Adrenal gland (tissue), 12 donors: ENCODE measurements around the gene NEDD9. TPM values are rescaled to one million over a fixed set of nuclear protein-coding genes. Genes with fewer than 3 reads are reported as not detected.

Source experiments
- DNase-seq, 7 donors: peaks; one replicate each; pipeline ENCODE4 v3.0.0-alpha.2; 2019 to 2020
- H3K27ac ChIP-seq, 5 donors: fragments of 200-600 bp; sonication (generic) in 4 of 5; 1 replicate in 3 of 5; 2 replicates in 2 of 5; pipeline versions ENCODE4 v1.5.1 to v1.8.0; 2016 to 2020; ENCODE audit warnings: mild to moderate bottlenecking in 1 of 5
- H3K27me3 ChIP-seq: fragments of 200-600 bp; 2 replicates; pipeline ENCODE4 v1.8.0; 2021
- H3K36me3 ChIP-seq, 2 donors: fragments of 200-600 bp; replicated peaks in 1 of 2; 1 replicate in 1 of 2; 2 replicates in 1 of 2; pipeline versions ENCODE4 v1.5.1 to v1.8.0; 2018 to 2022
- H3K4me1 ChIP-seq, 2 donors: fragments of 200-600 bp; replicated peaks in 1 of 2; 1 replicate in 1 of 2; 2 replicates in 1 of 2; pipeline versions ENCODE4 v1.5.1 to v1.8.0; 2018 to 2021
- H3K4me3 ChIP-seq, 4 donors: fragments of 200-600 bp; sonication (generic) in 3 of 4; one replicate each; pipeline ENCODE4 v1.5.1; 2016 to 2018
- H3K9me3 ChIP-seq, 3 donors: fragments of 200-600 bp; sonication (generic) in 1 of 3; replicated peaks in 1 of 3; 1 replicate in 2 of 3; 2 replicates in 1 of 3; pipeline versions ENCODE4 v1.5.1 to v1.8.0; 2016 to 2021
- POLR2A ChIP-seq, 2 donors: fragments of 450-650 bp; IDR thresholded peaks; one replicate each; pipeline ENCODE4 v1.6.1; 2017; ENCODE audit warnings: antibody characterized with exemption in 2 of 2, mild to moderate bottlenecking in 2 of 2, moderate library complexity in 1 of 2
- WGBS, 4 donors: extraction: QIAGEN DNeasy Blood & Tissue Kit in 2 of 4; methylation state at CpG; one replicate each; pipeline versions ENCODE4 v1.1.5 to v1.1.7; 2013 to 2017; 5-methylcytosine and 5-hydroxymethylcytosine counted together
- intact Hi-C, 2 donors: fragments of 100-400 bp; cut with DNase I; formaldehyde crosslinking; loops; one replicate each; pipeline versions ENCODE4 v1.14.1 to v1.15.0; 2022 to 2023
- polyA plus RNA-seq, 3 donors: library from polyadenylated mRNA; stranded (reverse); fragments of 200-250 nt in 2 of 3; fragments of 350-450 nt in 1 of 3; fragmentation: Illumina TruSeq in 1 of 3; extraction: RNeasy Lipid Tissue Mini Kit (QIAGEN cat#74804) in 1 of 3; gene quantifications; one replicate each; pipeline ENCODE4 v1.2.3, GENCODE V29; 2013 to 2014
- total RNA-seq, 9 donors: library from RNA; depleted of rRNA in 4 of 9; stranded (reverse); fragments of >200 nt in 4 of 9; fragments of 120-200 nt in 1 of 9; fragmentation: NEBNext Ultra II Directional in 1 of 9; extraction: Animal tissue kit (Norgen Biotek cat#: 25700) in 1 of 9; gene quantifications; one replicate each; pipeline versions ENCODE4 v1.1.0 to v1.2.4, GENCODE V29; 2013 to 2023
- TF ChIP-seq, protein P1 (sequence below), 6 experiments: fragments of 450-650 bp in 4 of 6; fragments of 200-600 bp in 2 of 6; sonication (generic) in 1 of 6; IDR thresholded peaks; 1 replicate in 5 of 6; 2 replicates in 1 of 6; pipeline versions ENCODE4 v1.5.1 to v1.8.0; 2016 to 2021; ENCODE audit warnings: antibody characterized with exemption in 6 of 6, mild to moderate bottlenecking in 2 of 6, moderate library complexity in 1 of 6
- donor health status: healthy with polysubstance abuse.
- donor health status: Bipolar disorder and iron deficiency.
- donor health status: DM: yes; HTN: yes; CAD: no.
- donor health status: DM: no; HTN: no; CAD: no.
- donor health status: DM: no; HTN: no; CAD: no.
- donor health status: DM: yes; HTN: yes; CAD: no.

NEDD9 gene
- total and polyA plus RNA-seq, 12 donors = 6.6 to 47.9 (median 13.5) TPM

DNA sequence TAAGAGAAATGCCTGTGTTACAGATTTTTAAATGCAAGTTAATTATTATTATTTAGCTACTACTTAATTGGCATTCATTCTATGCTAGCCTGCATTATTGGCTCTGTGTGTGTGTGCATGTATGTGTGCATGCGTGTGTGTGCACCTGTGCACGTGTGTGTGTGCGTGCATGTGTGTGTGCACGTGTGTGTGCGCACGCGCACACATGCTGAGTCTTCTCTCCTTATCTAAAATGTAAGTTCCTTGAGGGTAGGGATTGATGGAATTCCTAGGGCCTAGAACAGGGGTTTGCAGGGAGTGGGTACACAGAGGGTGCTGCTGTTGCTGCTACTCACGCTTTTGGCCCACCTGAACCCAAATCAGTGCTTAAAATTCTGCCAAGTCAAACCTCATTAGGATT, 43.8 kb upstream of the NEDD9 start:
- Histone ChIP-seq H3K9me3 (no peaks in the 10 kb centered on the region), H3K4me1 (no peaks in the 10 kb centered on the region)
- intact Hi-C loops = no loop called here

DNA sequence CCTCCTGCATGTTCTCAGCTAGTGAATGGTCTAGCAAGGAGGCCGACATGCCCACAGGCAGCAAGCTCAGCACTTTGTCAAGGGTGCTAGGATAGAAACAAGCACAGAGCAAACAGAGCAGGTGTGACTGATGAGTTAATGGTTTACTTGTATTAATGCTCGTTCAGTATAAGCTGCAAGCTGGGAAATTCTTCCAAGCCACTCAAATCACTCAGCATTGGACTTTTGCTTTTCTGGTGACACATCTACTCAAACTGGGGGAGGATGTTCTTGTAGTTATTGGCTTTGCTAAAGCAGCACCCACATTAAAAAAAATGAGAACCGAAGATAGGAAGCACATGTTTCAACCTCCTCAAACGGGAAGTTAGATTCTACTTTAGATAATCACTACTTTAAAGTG, 43.1 kb upstream of the NEDD9 start:
- no peaks in the 10 kb centered on the region for H3K27me3 ChIP-seq
- TF ChIP-seq, protein P1, sequence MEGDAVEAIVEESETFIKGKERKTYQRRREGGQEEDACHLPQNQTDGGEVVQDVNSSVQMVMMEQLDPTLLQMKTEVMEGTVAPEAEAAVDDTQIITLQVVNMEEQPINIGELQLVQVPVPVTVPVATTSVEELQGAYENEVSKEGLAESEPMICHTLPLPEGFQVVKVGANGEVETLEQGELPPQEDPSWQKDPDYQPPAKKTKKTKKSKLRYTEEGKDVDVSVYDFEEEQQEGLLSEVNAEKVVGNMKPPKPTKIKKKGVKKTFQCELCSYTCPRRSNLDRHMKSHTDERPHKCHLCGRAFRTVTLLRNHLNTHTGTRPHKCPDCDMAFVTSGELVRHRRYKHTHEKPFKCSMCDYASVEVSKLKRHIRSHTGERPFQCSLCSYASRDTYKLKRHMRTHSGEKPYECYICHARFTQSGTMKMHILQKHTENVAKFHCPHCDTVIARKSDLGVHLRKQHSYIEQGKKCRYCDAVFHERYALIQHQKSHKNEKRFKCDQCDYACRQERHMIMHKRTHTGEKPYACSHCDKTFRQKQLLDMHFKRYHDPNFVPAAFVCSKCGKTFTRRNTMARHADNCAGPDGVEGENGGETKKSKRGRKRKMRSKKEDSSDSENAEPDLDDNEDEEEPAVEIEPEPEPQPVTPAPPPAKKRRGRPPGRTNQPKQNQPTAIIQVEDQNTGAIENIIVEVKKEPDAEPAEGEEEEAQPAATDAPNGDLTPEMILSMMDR (IDR thresholded peaks at IDR 0.05) = no peak
- TF ChIP-seq POLR2A (IDR thresholded peaks at IDR 0.05) = no peak
- WGBS, 4 donors = 47 to 66% (median 57%) methylated on average over 4 of the region's 4 CpGs
- no peaks in the 10 kb centered on the region for H3K9me3 ChIP-seq
- no peaks in the 10 kb centered on the region for H3K36me3 ChIP-seq
- DNase-seq = no peak
- intact Hi-C loops = no loop called here
- H3K4me1 ChIP-seq = peaks cover 0 to 3% of the 10 kb centered on the region in 2 donors
- H3K27ac ChIP-seq = no peak overlapping the region
- no peak overlapping the region for H3K4me3 ChIP-seq

More for the DNA sequence above, 43.8 kb upstream of the NEDD9 start:
- WGBS, 4 donors = 85 to 95% (median 91%) methylated on average over 8 of the region's 8 CpGs
- Histone ChIP-seq H3K27me3 (no peaks in the 10 kb centered on the region), H3K36me3 (no peaks in the 10 kb centered on the region), H3K27ac (no peak overlapping the region), H3K4me3 (no peak overlapping the region)
- no peak for DNase-seq
- no peak for TF ChIP-seq POLR2A (IDR thresholded peaks at IDR 0.05)
- TF ChIP-seq, protein P1 (IDR thresholded peaks at IDR 0.05) = no peak

DNA sequence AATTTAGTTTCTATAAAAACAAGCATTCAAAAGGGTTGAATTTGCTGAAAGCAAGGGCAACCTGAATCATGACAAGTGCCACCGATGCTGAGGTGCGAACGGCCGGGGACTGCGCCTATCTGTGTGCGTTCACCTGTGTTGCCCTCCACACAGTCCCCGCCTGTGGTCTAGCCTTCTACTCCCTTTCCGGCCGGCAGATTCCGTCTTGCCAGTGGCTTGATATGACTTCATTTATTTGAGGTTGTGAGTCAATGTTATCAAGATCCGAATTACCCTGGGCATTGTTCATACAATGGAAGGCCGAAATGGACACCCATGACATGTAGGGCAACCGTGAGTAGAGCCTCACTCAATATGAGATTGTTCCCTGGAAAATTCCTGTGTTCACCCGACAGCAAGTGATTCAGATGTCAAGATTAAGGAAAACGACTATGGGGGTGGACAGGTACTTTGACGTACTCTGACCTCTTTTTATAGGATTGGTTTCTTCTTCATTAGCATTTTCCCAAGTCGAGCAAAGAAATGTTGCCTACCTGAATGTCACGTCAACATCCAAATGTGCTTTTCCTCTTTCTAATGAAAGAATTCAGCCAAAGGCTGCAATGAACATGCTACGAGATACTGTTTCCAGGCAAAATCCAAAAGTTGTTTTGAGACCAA, 41.1 kb upstream of the NEDD9 start:
- intact Hi-C loops = no loop called here

DNA sequence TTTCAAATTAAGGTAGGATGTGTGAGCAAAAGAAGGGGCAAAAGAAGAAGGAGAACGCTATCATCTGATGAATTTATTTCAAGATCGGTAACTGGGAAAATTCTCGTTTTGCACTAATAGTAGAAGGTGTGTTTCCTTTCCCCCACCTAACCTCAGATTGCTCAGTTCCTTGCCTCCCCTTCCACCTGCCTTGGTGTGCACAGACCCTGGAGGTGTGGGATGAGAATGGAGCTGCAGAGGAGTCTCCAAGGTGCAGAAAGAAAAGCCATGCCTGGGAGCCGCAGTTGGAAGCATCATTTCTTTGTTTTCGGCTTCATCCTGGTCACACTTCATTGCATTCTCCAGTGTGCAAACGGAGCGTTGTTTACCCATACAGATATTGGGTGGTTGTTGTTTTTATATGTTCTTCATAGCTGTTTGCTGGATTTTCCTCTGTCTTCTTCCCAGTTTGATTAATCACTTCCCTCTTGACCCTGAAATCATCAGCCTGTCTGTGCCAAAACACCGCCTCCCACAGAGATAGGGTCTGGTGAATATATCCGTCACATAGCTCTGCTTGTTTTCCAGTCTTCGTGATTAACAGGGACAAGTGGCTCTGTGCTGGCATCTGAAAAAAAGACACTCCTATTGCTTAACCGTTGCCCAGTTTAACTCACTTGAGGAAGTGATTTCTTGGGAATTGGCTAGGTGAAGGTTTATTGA, 40.2 kb upstream of the NEDD9 start:
- WGBS, 4 donors = 53 to 61% (median 56%) methylated on average over 11 of the region's 11 CpGs
- H3K36me3 ChIP-seq = no peaks in the 10 kb centered on the region
- intact Hi-C loops = no loop called here

More for the DNA sequence above, 41.1 kb upstream of the NEDD9 start:
- no peaks in the 10 kb centered on the region for H3K27me3 ChIP-seq
- no peak for DNase-seq
- H3K4me1 ChIP-seq = peaks cover 3 to 11% of the 10 kb centered on the region in 2 donors
- no peaks in the 10 kb centered on the region for H3K9me3 ChIP-seq
- H3K36me3 ChIP-seq = no peaks in the 10 kb centered on the region
- 91 to 96% (median 95%) methylated on average over 19 of the region's 19 CpGs for WGBS, 4 donors
- H3K27ac ChIP-seq = no peak overlapping the region
- TF ChIP-seq POLR2A (IDR thresholded peaks at IDR 0.05) = no peak
- TF ChIP-seq, protein P1 (IDR thresholded peaks at IDR 0.05) = no peak
- H3K4me3 ChIP-seq = no peak overlapping the region

More for the DNA sequence above, 40.2 kb upstream of the NEDD9 start:
- no peak overlapping the region for H3K4me3 ChIP-seq
- no peak for TF ChIP-seq POLR2A (IDR thresholded peaks at IDR 0.05)
- TF ChIP-seq, protein P1 (IDR thresholded peaks at IDR 0.05) = no peak
- no peak overlapping the region for H3K27ac ChIP-seq
- no peaks in the 10 kb centered on the region for H3K9me3 ChIP-seq
- H3K4me1 ChIP-seq = peaks cover 3 to 11% of the 10 kb centered on the region in 2 donors
- no peaks in the 10 kb centered on the region for H3K27me3 ChIP-seq
- DNase-seq = peak in 3 of 7 donors; percentile 18 to 63 (median 41)
